A549 (cell line): ENCODE data around the gene HS3ST4. TPM values are rescaled to one million over a fixed set of nuclear protein-coding genes. Genes with fewer than 3 reads are reported as not detected.

Source experiments
- ATAC-seq, 2 experiments: fragments of 200-7000 bp in 1 of 2; fragments of >200 bp in 1 of 2; cut with Nextera tagmentation in 1 of 2; cut with Tn5 transposase in 1 of 2; 3 replicates each; pipeline versions ENCODE4 v1.8.0 to v1.9.1; 2018 to 2020; ENCODE audit warnings: mild to moderate bottlenecking in 1 of 2, moderate library complexity in 1 of 2
- CTCF ChIA-PET: fragments of 300-600 bp; sonication (Branson Sonifier 250); formaldehyde crosslinking; extraction: SDS; loops from one replicate; lab custom pipeline; 2021; ENCODE audit warnings: antibody characterized with exemption, inconsistent platforms; lab: Yijun Ruan, JAX
- POLR2A ChIA-PET: fragments of 350-600 bp; formaldehyde crosslinking; extraction: SDS; loops from one replicate; lab custom pipeline; 2021; ENCODE audit warnings: antibody characterized with exemption, inconsistent platforms; lab: Yijun Ruan, JAX
- DNase-seq, 2 experiments: peaks; one replicate each; pipeline versions ENCODE4 v3.0.0 to v3.0.0-alpha.2; 2011 to 2016; ENCODE audit warnings: low read depth in 1 of 2, low spot score in 1 of 2
- FAIRE-seq: peaks from 2 replicates; lab custom pipeline; 2011; peaks lifted over from hg19 to GRCh38; lab: Jason Lieb, UNC
- H3K27ac ChIP-seq, 2 experiments: fragments of >200 bp; sonication (Bioruptor Twin); formaldehyde crosslinking; 3 replicates each; pipeline ENCODE4 v1.5.1; 2016 to 2017
- H3K4me1 ChIP-seq: fragments of >200 bp; sonication (Bioruptor Twin); formaldehyde crosslinking; 3 replicates; pipeline ENCODE4 v1.6.1; 2016
- H3K4me2 ChIP-seq: fragments of >200 bp; sonication (Bioruptor Twin); formaldehyde crosslinking; 3 replicates; pipeline ENCODE4 v1.6.1; 2016
- H3K4me3 ChIP-seq: fragments of >200 bp; sonication (Bioruptor Twin); formaldehyde crosslinking; 3 replicates; pipeline ENCODE4 v1.5.1; 2016
- H3K9me3 ChIP-seq: fragments of >200 bp; sonication (Bioruptor Twin); formaldehyde crosslinking; 3 replicates; pipeline ENCODE4 v1.6.1; 2016
- CBX2 ChIP-seq: fragments of 200-600 bp; sonication (generic); IDR thresholded peaks from 2 replicates; pipeline ENCODE4 v1.6.1; 2016; ENCODE audit warnings: low read depth, mild to moderate bottlenecking, borderline replicate concordance
- CHD2 ChIP-seq: fragments of 150-350 bp; IDR thresholded peaks from 2 replicates; pipeline ENCODE4 v1.6.1; 2014; ENCODE audit warnings: low read length; ENCODE audit not compliant: partially characterized antibody
- FOSB ChIP-seq: fragments of 250-450 bp; sonication (Bioruptor Pico); IDR thresholded peaks from 2 replicates; pipeline ENCODE4 v1.5.0; 2020; ENCODE audit warnings: mild to moderate bottlenecking, moderate library complexity
- GATA3 ChIP-seq: IDR thresholded peaks from 2 replicates; pipeline ENCODE4 v1.6.1; 2012; ENCODE audit warnings: borderline replicate concordance
- HOXA7 ChIP-seq: fragments of 250-450 bp; sonication (Bioruptor Pico); IDR thresholded peaks from 2 replicates; pipeline ENCODE4 v1.5.0; 2020; ENCODE audit warnings: mild to moderate bottlenecking, moderate library complexity
- HOXB13 ChIP-seq: fragments of 250-450 bp; sonication (Bioruptor Pico); IDR thresholded peaks from 2 replicates; pipeline ENCODE4 v1.5.0; 2020; ENCODE audit warnings: low read depth, mild to moderate bottlenecking, moderate library complexity
- JUN ChIP-seq, 2 experiments: fragments of >200 bp; sonication (Bioruptor Twin); formaldehyde crosslinking; IDR thresholded peaks; 2 replicates in 1 of 2; 3 replicates in 1 of 2; pipeline ENCODE4 v1.6.1; 2016 to 2017
- JUNB ChIP-seq: fragments of >200 bp; sonication (Bioruptor Twin); formaldehyde crosslinking; IDR thresholded peaks from 2 replicates; pipeline ENCODE4 v1.6.1; 2016
- KDM1A ChIP-seq: fragments of 200-600 bp; sonication (generic); IDR thresholded peaks from 2 replicates; pipeline ENCODE4 v1.6.1; 2016; ENCODE audit warnings: low read depth, mild to moderate bottlenecking
- MAZ ChIP-seq: fragments of 150-350 bp; IDR thresholded peaks from 2 replicates; pipeline ENCODE4 v1.6.1; 2014; ENCODE audit warnings: antibody characterized with exemption, low read depth, low read length, borderline replicate concordance
- MYC ChIP-seq: IDR thresholded peaks from 2 replicates; pipeline ENCODE4 v1.6.1; 2012; ENCODE audit warnings: mild to moderate bottlenecking, inconsistent platforms, low read length, improper control_type of control experiment, borderline replicate concordance
- NFE2L2 ChIP-seq: fragments of 150-350 bp; conservative IDR thresholded peaks from 2 replicates; pipeline ENCODE4 v1.6.1; 2014; ENCODE audit warnings: low read length
- PHF8 ChIP-seq: fragments of 200-600 bp; sonication (generic); IDR thresholded peaks from 2 replicates; pipeline ENCODE4 v1.6.1; 2016; ENCODE audit warnings: low read depth, mild to moderate bottlenecking, antibody characterized with exemption, moderate library complexity, borderline replicate concordance
- RAD21 ChIP-seq, 2 experiments: fragments of >200 bp in 1 of 2; sonication (Bioruptor Twin) in 1 of 2; formaldehyde crosslinking in 1 of 2; IDR thresholded peaks in 1 of 2; conservative IDR thresholded peaks in 1 of 2; 2 replicates in 1 of 2; 3 replicates in 1 of 2; pipeline ENCODE4 v1.6.1; 2012 to 2018; ENCODE audit warnings: inconsistent platforms in 1 of 2
- RARB ChIP-seq: fragments of 250-450 bp; sonication (Bioruptor Pico); IDR thresholded peaks from 2 replicates; pipeline ENCODE4 v1.8.0; 2021; ENCODE audit warnings: mild to moderate bottlenecking, moderate library complexity
- RNF2 ChIP-seq: fragments of 200-600 bp; sonication (generic); IDR thresholded peaks from 2 replicates; pipeline ENCODE4 v1.6.1; 2016; ENCODE audit warnings: low read depth, mild to moderate bottlenecking, antibody characterized with exemption, moderate library complexity, borderline replicate concordance
- TFCP2L1 ChIP-seq: fragments of 250-450 bp; sonication (Bioruptor Pico); IDR thresholded peaks from 2 replicates; pipeline ENCODE4 v1.5.0; 2021; ENCODE audit warnings: mild to moderate bottlenecking
- TP53 ChIP-seq: fragments of 250-450 bp; sonication (Bioruptor Pico); IDR thresholded peaks from 2 replicates; pipeline ENCODE4 v1.5.0; 2021; ENCODE audit warnings: mild to moderate bottlenecking, moderate library complexity
- WGBS: methylation state at CpG from one replicate; pipeline ENCODE4 v1.1.6; 2017; ENCODE audit errors: missing lambda C conversion rate; 5-methylcytosine and 5-hydroxymethylcytosine counted together
- polyA plus RNA-seq, 4 experiments: library from polyadenylated mRNA; depleted of rRNA in 3 of 4; stranded (reverse); fragments of >200 nt; fragmentation: RNase III in 1 of 4; extraction: RNeasy Plus Mini Kit Qiagen cat#74134 plus additional on column Dnase treatment in 1 of 4; gene quantifications; 2 replicates in 3 of 4; 3 replicates in 1 of 4; pipeline ENCODE4 v1.2.3, GENCODE V29; 2011 to 2017
- TF ChIP-seq, protein P1 (sequence below): fragments of 200-600 bp; sonication (generic); IDR thresholded peaks from 2 replicates; pipeline ENCODE4 v1.6.1; 2016; ENCODE audit warnings: antibody characterized with exemption, mild to moderate bottlenecking, moderate library complexity
- TF ChIP-seq, protein P2 (sequence below): fragments of 250-450 bp; sonication (Bioruptor Pico); IDR thresholded peaks from 2 replicates; pipeline ENCODE4 v1.5.0; 2021; ENCODE audit warnings: mild to moderate bottlenecking, moderate library complexity, borderline replicate concordance
- TF ChIP-seq, protein P3 (sequence below): fragments of >200 bp; sonication (Bioruptor Twin); formaldehyde crosslinking; IDR thresholded peaks from 2 replicates; pipeline ENCODE4 v1.6.1; 2016

The HS3ST4 gene
- polyA plus RNA-seq, 2 of the 4 experiments (the other 2 are of a cell fraction) = not detected

DNA sequence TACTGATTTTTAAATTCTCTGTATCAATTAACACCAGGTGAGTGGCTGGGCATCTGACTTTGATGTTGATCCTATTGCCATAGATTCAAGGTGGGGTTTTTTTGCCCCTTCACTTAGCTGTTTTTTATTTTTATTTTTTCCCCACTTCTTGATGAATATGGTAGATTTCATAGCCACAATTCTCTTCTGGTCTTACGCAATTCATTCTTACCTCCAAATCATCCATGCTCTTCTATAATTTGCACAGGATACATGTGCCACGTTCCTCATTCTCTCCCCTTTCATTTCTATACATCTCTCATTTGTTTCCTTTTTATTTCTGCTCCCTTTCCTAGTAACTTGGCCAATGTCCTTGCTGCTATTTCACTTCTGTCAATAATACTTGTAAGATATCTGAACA, 14.9 kb upstream of the HS3ST4 start (continued):
- TF ChIP-seq, protein P1, sequence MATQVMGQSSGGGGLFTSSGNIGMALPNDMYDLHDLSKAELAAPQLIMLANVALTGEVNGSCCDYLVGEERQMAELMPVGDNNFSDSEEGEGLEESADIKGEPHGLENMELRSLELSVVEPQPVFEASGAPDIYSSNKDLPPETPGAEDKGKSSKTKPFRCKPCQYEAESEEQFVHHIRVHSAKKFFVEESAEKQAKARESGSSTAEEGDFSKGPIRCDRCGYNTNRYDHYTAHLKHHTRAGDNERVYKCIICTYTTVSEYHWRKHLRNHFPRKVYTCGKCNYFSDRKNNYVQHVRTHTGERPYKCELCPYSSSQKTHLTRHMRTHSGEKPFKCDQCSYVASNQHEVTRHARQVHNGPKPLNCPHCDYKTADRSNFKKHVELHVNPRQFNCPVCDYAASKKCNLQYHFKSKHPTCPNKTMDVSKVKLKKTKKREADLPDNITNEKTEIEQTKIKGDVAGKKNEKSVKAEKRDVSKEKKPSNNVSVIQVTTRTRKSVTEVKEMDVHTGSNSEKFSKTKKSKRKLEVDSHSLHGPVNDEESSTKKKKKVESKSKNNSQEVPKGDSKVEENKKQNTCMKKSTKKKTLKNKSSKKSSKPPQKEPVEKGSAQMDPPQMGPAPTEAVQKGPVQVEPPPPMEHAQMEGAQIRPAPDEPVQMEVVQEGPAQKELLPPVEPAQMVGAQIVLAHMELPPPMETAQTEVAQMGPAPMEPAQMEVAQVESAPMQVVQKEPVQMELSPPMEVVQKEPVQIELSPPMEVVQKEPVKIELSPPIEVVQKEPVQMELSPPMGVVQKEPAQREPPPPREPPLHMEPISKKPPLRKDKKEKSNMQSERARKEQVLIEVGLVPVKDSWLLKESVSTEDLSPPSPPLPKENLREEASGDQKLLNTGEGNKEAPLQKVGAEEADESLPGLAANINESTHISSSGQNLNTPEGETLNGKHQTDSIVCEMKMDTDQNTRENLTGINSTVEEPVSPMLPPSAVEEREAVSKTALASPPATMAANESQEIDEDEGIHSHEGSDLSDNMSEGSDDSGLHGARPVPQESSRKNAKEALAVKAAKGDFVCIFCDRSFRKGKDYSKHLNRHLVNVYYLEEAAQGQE = no peak

DNA sequence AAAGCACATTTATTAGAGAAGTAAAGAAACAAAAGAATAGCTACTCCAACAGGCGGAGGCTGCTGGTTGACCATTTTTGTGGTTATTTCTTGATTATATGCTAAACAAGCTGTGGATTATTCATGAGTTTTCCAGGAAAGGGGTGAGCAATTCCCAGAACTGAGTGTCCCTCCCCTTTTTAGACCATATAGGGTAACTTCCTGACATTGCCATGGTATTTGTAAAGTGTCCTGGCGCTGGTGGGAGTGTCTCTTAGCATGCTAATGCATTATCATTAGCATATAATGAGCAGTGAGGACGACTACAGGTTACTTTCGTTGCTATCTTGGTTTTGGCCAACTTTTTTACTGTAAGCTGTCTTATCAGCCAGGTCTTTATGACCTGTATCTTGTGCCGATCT, 12.2 kb upstream of the HS3ST4 start:
- ChIA-PET CTCF (no interaction called here), POLR2A (no interaction called here)
- H3K4me3 ChIP-seq = no peak overlapping the region
- H3K4me1 ChIP-seq = no peaks in the 10 kb centered on the region
- no peak for TF ChIP-seq TP53 (CRISPR knock-in tag)
- TF ChIP-seq HOXA7 (CRISPR knock-in tag) = no peak
- no peak for TF ChIP-seq RNF2
- no peak for TF ChIP-seq NFE2L2
- TF ChIP-seq, protein P2, sequence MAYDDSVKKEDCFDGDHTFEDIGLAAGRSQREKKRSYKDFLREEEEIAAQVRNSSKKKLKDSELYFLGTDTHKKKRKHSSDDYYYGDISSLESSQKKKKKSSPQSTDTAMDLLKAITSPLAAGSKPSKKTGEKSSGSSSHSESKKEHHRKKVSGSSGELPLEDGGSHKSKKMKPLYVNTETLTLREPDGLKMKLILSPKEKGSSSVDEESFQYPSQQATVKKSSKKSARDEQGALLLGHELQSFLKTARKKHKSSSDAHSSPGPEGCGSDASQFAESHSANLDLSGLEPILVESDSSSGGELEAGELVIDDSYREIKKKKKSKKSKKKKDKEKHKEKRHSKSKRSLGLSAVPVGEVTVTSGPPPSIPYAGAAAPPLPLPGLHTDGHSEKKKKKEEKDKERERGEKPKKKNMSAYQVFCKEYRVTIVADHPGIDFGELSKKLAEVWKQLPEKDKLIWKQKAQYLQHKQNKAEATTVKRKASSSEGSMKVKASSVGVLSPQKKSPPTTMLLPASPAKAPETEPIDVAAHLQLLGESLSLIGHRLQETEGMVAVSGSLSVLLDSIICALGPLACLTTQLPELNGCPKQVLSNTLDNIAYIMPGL = no peak
- TF ChIP-seq TFCP2L1 (CRISPR knock-in tag) = no peak
- TF ChIP-seq KDM1A = no peak
- no peak for TF ChIP-seq RAD21 (conservative IDR thresholded peaks at IDR 0.05 in 1 of 2, IDR thresholded peaks at IDR 0.05 in 1 of 2)
- no peak for TF ChIP-seq HOXB13 (CRISPR knock-in tag)
- no peak for TF ChIP-seq JUNB
- TF ChIP-seq RARB = no peak
- TF ChIP-seq GATA3 = no peak
- TF ChIP-seq MYC = no peak
- no peak for TF ChIP-seq MAZ
- no peak for TF ChIP-seq PHF8
- no peak for TF ChIP-seq FOSB (CRISPR knock-in tag)
- TF ChIP-seq, protein P3, sequence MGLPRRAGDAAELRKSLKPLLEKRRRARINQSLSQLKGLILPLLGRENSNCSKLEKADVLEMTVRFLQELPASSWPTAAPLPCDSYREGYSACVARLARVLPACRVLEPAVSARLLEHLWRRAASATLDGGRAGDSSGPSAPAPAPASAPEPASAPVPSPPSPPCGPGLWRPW = no peak
- TF ChIP-seq JUN (IDR thresholded peaks at IDR 0.05) = no peak
- TF ChIP-seq CBX2 = no peak
- TF ChIP-seq CHD2 = no peak
- no peak overlapping the region for H3K4me2 ChIP-seq
- WGBS = 19% methylated on average over 5 of the region's 5 CpGs
- no peaks in the 10 kb centered on the region for H3K9me3 ChIP-seq
- ATAC-seq = no peak
- no peak for DNase-seq
- no peak for FAIRE-seq
- no peak overlapping the region for H3K27ac ChIP-seq
